Skeletal muscle tissue (tissue), 4 donors: ENCODE results near the gene ARHGAP15. TPM values are rescaled to one million over a fixed set of nuclear protein-coding genes. Genes with fewer than 3 reads are reported as not detected.

Experiments
- H3K27ac ChIP-seq: one replicate; pipeline ENCODE4 v1.7.0; 2013; ENCODE audit warnings: mild to moderate bottlenecking, low read depth, low read length, inconsistent platforms
- H3K27me3 ChIP-seq, 3 donors: one replicate each; pipeline ENCODE4 v1.7.0; 2013; ENCODE audit warnings: low read length in 3 of 3; ENCODE audit not compliant: control insufficient read depth in 3 of 3, insufficient read depth in 3 of 3
- H3K36me3 ChIP-seq, 3 donors: one replicate each; pipeline ENCODE4 v1.7.0; 2013; ENCODE audit warnings: low read length in 3 of 3; ENCODE audit not compliant: control insufficient read depth in 3 of 3, insufficient read depth in 3 of 3
- H3K4me1 ChIP-seq, 3 donors: one replicate each; pipeline ENCODE4 v1.7.0; 2013; ENCODE audit warnings: low read length in 3 of 3, mild to moderate bottlenecking in 3 of 3; ENCODE audit not compliant: control insufficient read depth in 3 of 3, insufficient read depth in 3 of 3
- H3K4me3 ChIP-seq, 3 donors: one replicate each; pipeline ENCODE4 v1.7.0; 2013; ENCODE audit warnings: low read length in 3 of 3
- H3K9ac ChIP-seq, 3 donors: one replicate each; pipeline ENCODE4 v1.7.0; 2013; ENCODE audit warnings: low read length in 3 of 3, mild to moderate bottlenecking in 3 of 3, moderate library complexity in 2 of 3, low read depth in 1 of 3
- H3K9me3 ChIP-seq, 3 donors: one replicate each; pipeline ENCODE4 v1.7.0; 2013; ENCODE audit warnings: low read length in 3 of 3; ENCODE audit not compliant: control insufficient read depth in 3 of 3
- total RNA-seq: library from RNA; depleted of rRNA; stranded (reverse); fragments of >200 nt; gene quantifications from one replicate; pipeline ENCODE4 v1.2.3, GENCODE V29; 2014
- donor health status: Osteomylitis.

ARHGAP15 gene
- total RNA-seq, 1 donor from 2014 or later, result 33.9 TPM

DNA sequence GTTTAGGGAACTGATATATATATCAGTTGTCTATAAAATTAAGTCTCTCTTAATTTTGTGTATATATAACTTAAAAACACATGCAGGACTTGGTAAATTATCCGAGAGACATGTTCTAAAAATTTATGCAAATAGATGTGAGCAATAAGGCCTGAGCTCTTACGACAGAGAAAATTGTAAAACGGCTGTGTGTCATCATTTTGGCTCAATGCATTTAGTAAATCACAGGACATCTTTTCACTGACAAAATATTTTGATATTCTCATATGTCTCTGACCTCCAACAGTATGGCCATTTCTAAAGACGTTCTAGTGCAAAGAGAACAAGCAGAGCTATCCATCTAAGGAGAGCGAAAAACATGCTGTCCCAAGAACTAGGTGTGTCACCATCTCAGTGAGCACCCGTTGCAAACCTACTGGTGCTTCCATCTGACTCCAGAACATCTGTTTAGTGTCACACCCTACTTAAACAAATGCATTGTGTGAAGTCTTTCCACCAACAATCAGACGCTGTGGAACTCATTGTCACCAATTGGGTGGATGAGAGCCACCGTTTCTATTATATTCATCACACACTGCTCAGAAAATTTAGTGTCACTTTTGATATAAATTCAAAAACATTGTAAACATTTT is 108.0 kb downstream of the ARHGAP15 start:
- Histone ChIP-seq H3K36me3 (no peaks in the 10 kb centered on the region), H3K27ac (no peak overlapping the region), H3K27me3 (no peaks in the 10 kb centered on the region), H3K9me3 (peaks cover 0 to 2% (median 0%) of the 10 kb centered on the region in 3 donors), H3K4me1 (no peaks in the 10 kb centered on the region), H3K4me3 (no peak overlapping the region), H3K9ac (no peak overlapping the region)

DNA sequence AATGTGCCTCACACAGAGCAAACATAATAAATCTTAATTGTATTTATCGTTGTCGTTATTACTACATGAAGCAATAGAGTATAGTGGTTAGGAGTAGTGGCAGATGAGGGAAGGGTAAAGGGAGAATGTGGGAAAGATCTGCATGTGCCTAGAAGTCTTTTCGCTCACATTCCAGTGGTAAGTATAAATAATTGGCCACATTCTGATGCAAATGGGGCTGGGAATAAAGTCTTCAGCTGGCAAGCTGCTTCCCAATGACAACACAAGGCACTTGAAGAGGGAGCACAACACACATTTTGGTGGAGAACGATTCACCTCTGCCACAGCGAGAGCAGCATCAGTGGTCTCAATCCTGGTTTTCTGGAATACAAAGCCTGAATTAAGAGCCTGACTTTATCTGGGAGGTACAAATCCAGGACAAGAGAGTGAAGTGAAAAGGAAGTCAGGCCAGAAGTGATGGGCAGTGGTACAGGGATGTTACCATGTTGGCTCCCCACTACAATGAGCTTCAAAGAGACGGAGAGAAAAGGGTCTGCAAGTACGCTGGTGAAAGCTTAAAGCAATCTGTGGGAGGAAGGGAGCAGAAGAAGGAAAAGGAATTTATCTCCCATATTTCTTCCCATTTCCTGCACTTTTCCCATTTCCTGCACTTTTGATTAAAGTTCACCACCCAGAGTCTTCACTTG is 112.3 kb downstream of the ARHGAP15 start:
- Histone ChIP-seq H3K9ac (no peak overlapping the region), H3K27ac (no peak overlapping the region), H3K9me3 (no peaks in the 10 kb centered on the region), H3K27me3 (no peaks in the 10 kb centered on the region), H3K36me3 (no peaks in the 10 kb centered on the region), H3K4me1 (no peaks in the 10 kb centered on the region), H3K4me3 (no peak overlapping the region)

DNA sequence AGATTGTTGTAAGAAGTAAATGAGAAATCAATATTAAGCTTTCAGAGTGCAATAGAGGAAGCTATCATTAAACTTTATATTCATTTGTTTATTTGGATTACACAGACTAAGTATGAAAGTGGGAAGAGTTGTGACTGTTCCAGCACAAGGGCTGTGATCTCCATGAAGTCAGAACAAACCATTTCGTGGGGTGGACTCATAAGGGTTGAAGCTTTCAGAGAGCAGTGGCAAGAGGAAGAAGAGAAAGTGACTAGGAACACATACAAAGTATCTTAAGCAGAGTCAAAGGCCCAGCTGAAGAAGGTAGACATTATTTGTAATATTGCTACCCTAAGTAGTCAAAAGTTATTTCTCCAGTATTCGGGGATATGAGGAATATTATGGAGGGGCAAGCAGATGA is 117.0 kb downstream of the ARHGAP15 start:
- H3K4me1 ChIP-seq, result no peaks in the 10 kb centered on the region
- no peak overlapping the region for H3K27ac ChIP-seq

DNA sequence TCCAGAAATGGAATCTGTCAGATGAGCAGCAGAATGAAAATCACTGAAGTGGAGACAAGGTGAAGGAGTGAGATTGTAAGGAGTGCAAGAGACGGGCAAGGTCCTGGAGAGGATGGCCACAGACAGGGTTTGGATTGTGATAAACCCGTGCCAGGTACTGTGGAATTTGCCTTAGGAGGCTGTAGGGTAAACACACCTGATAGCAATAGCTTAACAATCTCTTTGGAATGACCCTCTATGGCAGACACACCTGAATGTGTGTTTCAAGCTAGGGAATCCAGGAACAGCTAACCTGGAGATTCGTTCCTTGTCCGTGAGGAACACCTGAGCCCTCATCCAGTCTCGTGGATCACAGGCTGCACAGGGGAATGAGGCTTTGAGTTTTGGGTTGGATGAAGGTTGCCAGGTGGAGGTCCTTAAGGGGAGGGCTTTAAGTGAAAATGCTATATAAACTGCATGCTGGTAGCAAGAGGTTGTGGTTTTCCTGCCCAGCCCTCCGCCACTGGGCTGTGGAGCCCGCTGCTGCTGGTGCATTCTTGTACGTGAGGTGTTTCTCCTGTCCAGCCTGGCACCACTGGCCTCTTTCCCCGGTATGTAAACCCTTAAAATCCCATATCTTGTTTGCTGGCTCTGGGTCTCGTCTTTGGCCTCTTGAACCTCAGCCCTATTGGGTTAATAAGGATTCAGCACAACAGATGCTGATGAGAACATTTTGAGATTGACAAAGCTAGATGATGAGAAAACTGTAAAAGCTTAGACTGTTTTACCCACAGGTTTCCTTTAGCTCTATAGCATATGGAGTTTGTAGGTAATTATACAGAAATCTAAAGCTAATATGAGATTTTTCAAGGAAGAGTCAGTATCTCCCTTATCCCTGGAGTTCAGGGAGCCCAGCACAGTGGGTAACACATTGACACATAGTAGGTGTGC is 117.9 kb downstream of the ARHGAP15 start:
- Histone ChIP-seq H3K4me1 (no peaks in the 10 kb centered on the region), H3K9ac (no peak overlapping the region), H3K4me3 (no peak overlapping the region), H3K27me3 (no peaks in the 10 kb centered on the region), H3K27ac (no peak overlapping the region), H3K9me3 (no peaks in the 10 kb centered on the region), H3K36me3 (no peaks in the 10 kb centered on the region)

More for the DNA sequence above, 117.0 kb downstream of the ARHGAP15 start:
- Histone ChIP-seq H3K4me3 (no peak overlapping the region), H3K36me3 (no peaks in the 10 kb centered on the region), H3K9me3 (no peaks in the 10 kb centered on the region), H3K27me3 (no peaks in the 10 kb centered on the region), H3K9ac (no peak overlapping the region)

DNA sequence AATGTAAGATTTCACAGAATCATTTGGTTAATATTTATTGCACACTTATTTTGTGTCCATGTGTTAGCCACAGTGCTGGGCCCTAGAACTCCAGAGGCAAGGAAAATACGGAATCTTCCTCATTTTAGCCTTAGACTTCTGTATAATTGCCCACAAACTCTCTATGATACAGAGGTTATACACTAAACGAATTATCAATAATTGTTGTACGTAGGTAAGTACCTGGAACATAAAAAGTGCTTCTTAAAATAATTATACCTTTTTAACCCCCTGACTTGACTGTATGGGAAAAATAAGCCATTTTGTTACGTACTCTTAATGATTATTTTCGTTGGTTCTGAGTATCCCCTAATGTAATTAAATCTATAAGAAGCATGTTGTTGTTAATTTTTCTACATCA is 119.4 kb downstream of the ARHGAP15 start:
- Histone ChIP-seq H3K27me3 (no peaks in the 10 kb centered on the region), H3K4me1 (no peaks in the 10 kb centered on the region), H3K9ac (no peak overlapping the region), H3K36me3 (no peaks in the 10 kb centered on the region), H3K9me3 (no peaks in the 10 kb centered on the region), H3K27ac (no peak overlapping the region), H3K4me3 (no peak overlapping the region)

DNA sequence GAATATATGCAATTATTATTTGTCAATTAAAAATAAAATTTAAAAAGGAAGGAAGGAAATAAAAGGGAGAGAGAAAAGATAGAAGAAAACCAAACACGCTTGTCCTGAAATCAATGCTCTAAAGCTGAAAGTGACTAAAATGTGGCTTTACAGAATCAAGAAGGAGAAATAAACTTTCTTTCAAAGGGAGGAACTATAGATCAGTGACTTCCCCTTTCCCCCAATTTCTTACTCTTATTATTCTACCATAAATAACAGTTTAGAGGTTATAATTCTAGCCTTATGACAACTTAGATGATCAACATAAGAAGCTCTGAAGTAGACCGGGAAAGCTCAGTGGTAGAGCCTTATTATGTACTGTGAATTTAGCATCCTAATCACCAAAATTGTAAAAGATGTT is 122.5 kb downstream of the ARHGAP15 start:
- Histone ChIP-seq H3K4me1 (no peaks in the 10 kb centered on the region), H3K4me3 (no peak overlapping the region), H3K27ac (no peak overlapping the region), H3K9ac (no peak overlapping the region), H3K36me3 (no peaks in the 10 kb centered on the region), H3K9me3 (no peaks in the 10 kb centered on the region), H3K27me3 (no peaks in the 10 kb centered on the region)

DNA sequence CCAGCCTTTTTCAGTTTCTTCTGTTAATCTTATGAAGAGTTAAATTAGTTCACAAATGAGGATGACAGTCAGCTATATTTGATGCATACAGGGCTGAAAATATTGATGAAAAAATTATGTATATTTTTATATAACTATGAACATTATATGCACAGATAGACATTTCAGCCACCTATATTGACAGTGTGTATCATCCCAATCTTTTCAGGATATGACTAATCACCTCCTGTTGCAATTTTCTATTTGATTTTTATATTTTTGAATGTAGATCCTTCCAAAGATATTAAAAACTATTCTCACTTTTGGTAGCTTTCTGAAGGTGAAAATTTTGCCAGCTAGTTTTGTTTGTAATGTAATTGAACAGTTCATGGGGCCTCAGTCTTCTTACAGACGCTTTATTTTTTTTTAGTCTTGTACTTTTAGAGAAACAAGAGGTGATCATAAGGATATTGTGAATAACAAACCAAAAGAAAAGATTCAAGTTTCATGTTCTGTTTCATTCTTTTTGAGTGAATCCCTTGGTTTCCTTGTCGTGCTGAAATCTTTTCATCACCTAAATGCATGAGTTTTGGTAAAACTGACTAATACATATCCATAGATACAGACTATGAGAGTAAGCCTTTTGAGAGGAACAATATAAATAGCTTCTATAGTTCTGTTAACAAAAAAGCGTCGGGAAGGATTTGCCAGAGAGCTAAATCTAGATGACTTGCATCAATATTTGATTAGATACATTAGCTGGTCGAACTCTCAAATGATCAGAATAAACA is 123.1 kb downstream of the ARHGAP15 start:
- Histone ChIP-seq H3K36me3 (no peaks in the 10 kb centered on the region), H3K27me3 (no peaks in the 10 kb centered on the region), H3K27ac (no peak overlapping the region), H3K4me1 (no peaks in the 10 kb centered on the region), H3K9ac (no peak overlapping the region), H3K9me3 (no peaks in the 10 kb centered on the region), H3K4me3 (no peak overlapping the region)

DNA sequence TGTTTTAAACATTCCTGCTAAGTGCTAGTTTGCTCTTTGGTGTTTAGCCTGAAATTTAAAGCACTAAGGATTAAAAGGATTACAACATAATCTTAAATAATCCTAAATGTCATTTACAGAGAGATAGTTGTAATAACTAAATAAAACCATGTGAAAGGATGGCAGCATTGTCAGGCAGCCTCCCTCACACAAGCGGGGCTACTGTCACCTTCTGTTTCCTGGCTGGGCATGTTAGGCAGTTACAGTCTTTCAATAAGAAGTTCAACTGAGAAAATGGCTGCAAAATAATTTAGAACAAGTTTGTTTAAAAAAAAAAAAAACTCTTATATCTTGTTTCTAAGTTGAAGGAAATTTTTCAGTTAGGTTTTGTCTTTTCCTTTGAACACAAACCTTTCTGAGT is 124.9 kb downstream of the ARHGAP15 start:
- Histone ChIP-seq H3K27ac (no peak overlapping the region), H3K4me3 (no peak overlapping the region), H3K36me3 (no peaks in the 10 kb centered on the region), H3K9ac (no peak overlapping the region), H3K4me1 (no peaks in the 10 kb centered on the region), H3K9me3 (no peaks in the 10 kb centered on the region), H3K27me3 (no peaks in the 10 kb centered on the region)

DNA sequence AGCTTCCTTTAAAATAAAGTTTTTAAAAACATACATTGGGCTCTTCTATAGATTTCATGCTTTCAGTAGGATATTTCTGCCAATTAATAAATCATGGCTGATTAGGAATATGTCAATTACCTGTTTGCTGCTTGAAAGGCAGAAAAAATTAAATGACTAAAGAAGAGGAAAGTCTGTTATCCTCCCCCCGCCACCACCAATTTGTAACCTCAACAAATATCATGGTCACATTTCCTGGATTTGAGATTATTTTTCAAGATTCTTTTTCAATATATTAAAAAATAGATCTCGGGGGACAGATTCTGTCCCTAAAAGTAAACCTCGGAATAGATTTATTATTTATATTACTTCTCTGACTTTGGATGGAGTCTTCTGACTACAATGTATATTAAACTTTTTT is 125.9 kb downstream of the ARHGAP15 start:
- no peak overlapping the region for H3K9ac ChIP-seq
- H3K4me1 ChIP-seq, result no peaks in the 10 kb centered on the region
- no peak overlapping the region for H3K27ac ChIP-seq
- H3K4me3 ChIP-seq, result no peak overlapping the region
- H3K27me3 ChIP-seq, result no peaks in the 10 kb centered on the region
- no peaks in the 10 kb centered on the region for H3K9me3 ChIP-seq
- no peaks in the 10 kb centered on the region for H3K36me3 ChIP-seq
